Measurements from ENCODE around the gene SLC1A2. TPM values are rescaled to one million over a fixed set of nuclear protein-coding genes. Genes with fewer than 3 reads are reported as not detected.

The SLC1A2 gene
- total and polyA plus RNA-seq, 2 experiments from 2014 or later: 0.70 to 2.8 TPM

DNA sequence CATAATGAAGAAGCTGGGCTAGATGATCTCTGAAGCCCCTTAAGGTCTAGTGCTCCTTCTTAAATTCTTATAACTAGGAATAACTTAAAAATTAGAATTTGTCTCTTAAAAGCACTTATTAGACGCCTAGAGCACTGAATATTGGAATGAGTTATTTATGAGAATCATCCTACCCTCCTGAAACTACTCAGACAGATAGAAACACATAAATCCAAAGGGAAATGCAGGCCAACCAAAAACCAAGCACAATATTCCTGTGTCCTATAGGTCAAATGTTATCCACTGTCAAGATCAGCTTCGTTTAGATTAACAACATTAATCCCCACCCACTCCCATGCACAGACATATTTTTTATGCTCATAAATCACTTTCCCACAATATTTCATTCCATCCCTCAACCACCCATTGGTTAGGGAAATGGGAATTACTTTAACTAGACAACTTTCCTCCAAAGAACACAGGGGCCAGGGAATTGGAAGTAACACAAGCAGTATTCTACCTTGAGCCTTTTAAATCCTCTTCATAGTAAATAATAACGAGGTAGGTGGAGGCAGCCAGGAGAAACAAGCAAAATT, 193.3 kb downstream of the SLC1A2 start:
- Histone ChIP-seq H3F3A (replicated peaks; ENCODE audit: low read depth) (no peaks in the 10 kb centered on the region), H2AFZ (no peak overlapping the region), H3K4me3 (no peak overlapping the region), H3K4me1 (ENCODE audit: insufficient read depth) (no peaks in the 10 kb centered on the region), H3K27me3 (ENCODE audit: insufficient read depth) (no peaks in the 10 kb centered on the region), H3K36me3 (ENCODE audit: insufficient read depth) (no peaks in the 10 kb centered on the region), H3K27ac (ENCODE audit: low read depth) (no peak overlapping the region), H3K4me2 (no peak overlapping the region), H3K79me2 (replicated peaks; ENCODE audit: insufficient read depth) (no peaks in the 10 kb centered on the region), H3K9me2 (ENCODE audit: insufficient read depth) (no peaks in the 10 kb centered on the region), H4K20me1 (replicated peaks; ENCODE audit: insufficient read depth) (no peaks in the 10 kb centered on the region)
- no peaks in the 10 kb centered on the region for H3K9me3 Mint-ChIP-seq
- H3K4me3 Mint-ChIP-seq: no peak overlapping the region
- TF ChIP-seq CTCF (conservative IDR thresholded peaks at IDR 0.05; ENCODE audit: low read depth in 2 of 2) (no peak), EZH2 (IDR thresholded peaks at IDR 0.05; ENCODE audit: low read depth, unreplicated experiment) (no peak), JUNB (IDR thresholded peaks at IDR 0.05; ENCODE audit: unreplicated experiment) (no peak), ZNF331 (CRISPR knock-in tag; IDR thresholded peaks at IDR 0.05; ENCODE audit: low read depth) (no peak), CREB1 (CRISPR knock-in tag; IDR thresholded peaks at IDR 0.05; ENCODE audit: low read depth) (no peak), POLR2AphosphoS5 (IDR thresholded peaks at IDR 0.05; ENCODE audit: low read depth) (no peak)
- TF ChIP-seq, protein P1, sequence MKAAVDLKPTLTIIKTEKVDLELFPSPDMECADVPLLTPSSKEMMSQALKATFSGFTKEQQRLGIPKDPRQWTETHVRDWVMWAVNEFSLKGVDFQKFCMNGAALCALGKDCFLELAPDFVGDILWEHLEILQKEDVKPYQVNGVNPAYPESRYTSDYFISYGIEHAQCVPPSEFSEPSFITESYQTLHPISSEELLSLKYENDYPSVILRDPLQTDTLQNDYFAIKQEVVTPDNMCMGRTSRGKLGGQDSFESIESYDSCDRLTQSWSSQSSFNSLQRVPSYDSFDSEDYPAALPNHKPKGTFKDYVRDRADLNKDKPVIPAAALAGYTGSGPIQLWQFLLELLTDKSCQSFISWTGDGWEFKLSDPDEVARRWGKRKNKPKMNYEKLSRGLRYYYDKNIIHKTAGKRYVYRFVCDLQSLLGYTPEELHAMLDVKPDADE (IDR thresholded peaks at IDR 0.05): no peak
- H3K27me3 Mint-ChIP-seq (ENCODE audit: insufficient read depth, low read depth, poor library complexity): peaks cover 1% of the 10 kb centered on the region
- no peak overlapping the region for H3K27ac Mint-ChIP-seq
- ATAC-seq (no peak), DNase-seq (ENCODE audit: low spot score) (no peak)
- H3K4me1 Mint-ChIP-seq: no peaks in the 10 kb centered on the region
- no peaks in the 10 kb centered on the region for H3K36me3 Mint-ChIP-seq (ENCODE audit: low read depth)

- Histone ChIP-seq H3K4me1 (ENCODE audit: insufficient read depth) (no peaks in the 10 kb centered on the region), H3K27ac (ENCODE audit: low read depth) (no peak overlapping the region), H3K4me2 (no peak overlapping the region), H3F3A (replicated peaks; ENCODE audit: low read depth) (no peaks in the 10 kb centered on the region), H2AFZ (no peak overlapping the region), H3K9me2 (ENCODE audit: insufficient read depth) (no peaks in the 10 kb centered on the region), H3K27me3 (ENCODE audit: insufficient read depth) (no peaks in the 10 kb centered on the region), H3K4me3 (no peak overlapping the region), H3K79me2 (replicated peaks; ENCODE audit: insufficient read depth) (no peaks in the 10 kb centered on the region), H3K36me3 (ENCODE audit: insufficient read depth) (no peaks in the 10 kb centered on the region), H4K20me1 (replicated peaks; ENCODE audit: insufficient read depth) (no peaks in the 10 kb centered on the region)
- ATAC-seq (no peak), DNase-seq (ENCODE audit: low spot score) (no peak)
- Mint-ChIP-seq H3K36me3 (ENCODE audit: low read depth) (no peaks in the 10 kb centered on the region), H3K4me1 (no peaks in the 10 kb centered on the region), H3K27ac (no peak overlapping the region), H3K4me3 (no peak overlapping the region), H3K27me3 (ENCODE audit: insufficient read depth, low read depth, poor library complexity) (peaks cover 1% of the 10 kb centered on the region), H3K9me3 (no peaks in the 10 kb centered on the region)
- TF ChIP-seq, protein P2, sequence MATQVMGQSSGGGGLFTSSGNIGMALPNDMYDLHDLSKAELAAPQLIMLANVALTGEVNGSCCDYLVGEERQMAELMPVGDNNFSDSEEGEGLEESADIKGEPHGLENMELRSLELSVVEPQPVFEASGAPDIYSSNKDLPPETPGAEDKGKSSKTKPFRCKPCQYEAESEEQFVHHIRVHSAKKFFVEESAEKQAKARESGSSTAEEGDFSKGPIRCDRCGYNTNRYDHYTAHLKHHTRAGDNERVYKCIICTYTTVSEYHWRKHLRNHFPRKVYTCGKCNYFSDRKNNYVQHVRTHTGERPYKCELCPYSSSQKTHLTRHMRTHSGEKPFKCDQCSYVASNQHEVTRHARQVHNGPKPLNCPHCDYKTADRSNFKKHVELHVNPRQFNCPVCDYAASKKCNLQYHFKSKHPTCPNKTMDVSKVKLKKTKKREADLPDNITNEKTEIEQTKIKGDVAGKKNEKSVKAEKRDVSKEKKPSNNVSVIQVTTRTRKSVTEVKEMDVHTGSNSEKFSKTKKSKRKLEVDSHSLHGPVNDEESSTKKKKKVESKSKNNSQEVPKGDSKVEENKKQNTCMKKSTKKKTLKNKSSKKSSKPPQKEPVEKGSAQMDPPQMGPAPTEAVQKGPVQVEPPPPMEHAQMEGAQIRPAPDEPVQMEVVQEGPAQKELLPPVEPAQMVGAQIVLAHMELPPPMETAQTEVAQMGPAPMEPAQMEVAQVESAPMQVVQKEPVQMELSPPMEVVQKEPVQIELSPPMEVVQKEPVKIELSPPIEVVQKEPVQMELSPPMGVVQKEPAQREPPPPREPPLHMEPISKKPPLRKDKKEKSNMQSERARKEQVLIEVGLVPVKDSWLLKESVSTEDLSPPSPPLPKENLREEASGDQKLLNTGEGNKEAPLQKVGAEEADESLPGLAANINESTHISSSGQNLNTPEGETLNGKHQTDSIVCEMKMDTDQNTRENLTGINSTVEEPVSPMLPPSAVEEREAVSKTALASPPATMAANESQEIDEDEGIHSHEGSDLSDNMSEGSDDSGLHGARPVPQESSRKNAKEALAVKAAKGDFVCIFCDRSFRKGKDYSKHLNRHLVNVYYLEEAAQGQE (IDR thresholded peaks at IDR 0.05; ENCODE audit: unreplicated experiment): no peak
- TF ChIP-seq JUNB (IDR thresholded peaks at IDR 0.05; ENCODE audit: unreplicated experiment): no peak
- TF ChIP-seq EZH2phosphoT487 (IDR thresholded peaks at IDR 0.05; ENCODE audit: unreplicated experiment): no peak
- no peak for TF ChIP-seq ZNF114 (CRISPR knock-in tag; IDR thresholded peaks at IDR 0.05)
- TF ChIP-seq NANOG (IDR thresholded peaks at IDR 0.05; ENCODE audit: borderline replicate concordance): no peak
- TF ChIP-seq CTCF (conservative IDR thresholded peaks at IDR 0.05; ENCODE audit: low read depth in 2 of 2): no peak
- no peak for TF ChIP-seq CREB1 (CRISPR knock-in tag; IDR thresholded peaks at IDR 0.05; ENCODE audit: low read depth)
- TF ChIP-seq STAT1 (IDR thresholded peaks at IDR 0.05; ENCODE audit: unreplicated experiment): no peak
- TF ChIP-seq POLR2AphosphoS5 (IDR thresholded peaks at IDR 0.05; ENCODE audit: low read depth): no peak
- TF ChIP-seq ZNF331 (CRISPR knock-in tag; IDR thresholded peaks at IDR 0.05; ENCODE audit: low read depth): no peak
- TF ChIP-seq EZH2 (IDR thresholded peaks at IDR 0.05; ENCODE audit: low read depth, unreplicated experiment): no peak
These were observed 195.4 kb downstream of the SLC1A2 start for GRCh38 chr11:35223991-35224390.

Data from GM23338 (cell line).